HCT116 (cell line): ENCODE results near the gene SVEP1. TPM values are rescaled to one million over a fixed set of nuclear protein-coding genes. Genes with fewer than 3 reads are reported as not detected.

ENCODE experiments used
- ATAC-seq: fragments of 200-7000 bp; cut with Tn5 transposase; 2 replicates; pipeline ENCODE4 v1.9.1; 2020; ENCODE audit warnings: mild to moderate bottlenecking, moderate library complexity
- BruUV-seq: library from RNA; stranded (reverse); fragments of 400-500 nt; replicated peaks from 2 replicates; lab custom pipeline; 2021; lab: Mats Ljungman, UMichigan
- CTCF ChIA-PET: fragments of 300-600 bp; sonication (Branson Sonifier 250); formaldehyde crosslinking; loops from one replicate; lab custom pipeline; 2021; ENCODE audit warnings: antibody characterized with exemption; lab: Charles Lee
- POLR2A ChIA-PET: fragments of 300-600, 350-600 bp; sonication (Branson Sonifier 250); formaldehyde crosslinking; loops from one replicate; lab custom pipeline; 2021; ENCODE audit warnings: antibody characterized with exemption; lab: Charles Lee
- RAD21 ChIA-PET, 2 experiments: fragments of 300-600 bp; sonication (Branson Sonifier 250); formaldehyde crosslinking; loops; one replicate each; lab custom pipeline; 2023; ENCODE audit warnings: low total read pairs in 2 of 2; ENCODE audit not compliant: uncharacterized antibody in 2 of 2, unreplicated experiment in 2 of 2, low non-redundant PET in 1 of 2; lab: Charles Lee
- DNase-seq: peaks from one replicate; pipeline ENCODE4 v3.0.0-alpha.2; 2010; ENCODE audit warnings: low read depth, low spot score
- H2AFZ ChIP-seq: fragments of 200-600 bp; shearing (Covaris generic), sonication (generic); 2 replicates; pipeline ENCODE4 v1.6.1; 2017; ENCODE audit warnings: low read depth, mixed run types, mixed read lengths, antibody characterized with exemption, low read length; ENCODE audit not compliant: poor library complexity, severe bottlenecking
- H3K27ac ChIP-seq: 2 replicates; pipeline ENCODE4 v1.5.1; 2012; ENCODE audit warnings: low read depth, low read length
- H3K27me3 ChIP-seq: fragments of 200-600 bp; sonication (generic); 2 replicates; pipeline ENCODE4 v1.6.1; 2016; ENCODE audit warnings: mixed run types, low read length, mixed read lengths; ENCODE audit not compliant: insufficient read depth
- H3K36me3 ChIP-seq, 2 experiments: fragments of 200-500 bp in 1 of 2; fragments of 200-600 bp in 1 of 2; sonication (Bioruptor generic) in 1 of 2; sonication (generic) in 1 of 2; 2 replicates each; pipeline versions ENCODE4 v1.5.1 to v1.6.1; 2014 to 2016; ENCODE audit warnings: low read length in 2 of 2, inconsistent platforms in 1 of 2, mixed read lengths in 1 of 2, mixed run types in 1 of 2; ENCODE audit not compliant: insufficient read depth in 2 of 2, control insufficient read depth in 1 of 2
- H3K4me1 ChIP-seq, 2 experiments: fragments of 200-600 bp in 1 of 2; sonication (generic) in 1 of 2; 2 replicates each; pipeline versions ENCODE4 v1.5.1 to v1.6.1; 2012 to 2017; ENCODE audit warnings: low read length in 2 of 2, inconsistent platforms in 1 of 2, mild to moderate bottlenecking in 1 of 2, mixed read lengths in 1 of 2, mixed run types in 1 of 2, moderate library complexity in 1 of 2; ENCODE audit not compliant: insufficient read depth in 2 of 2, control insufficient read depth in 1 of 2
- H3K4me2 ChIP-seq: fragments of 200-600 bp; sonication (generic); 2 replicates; pipeline ENCODE4 v1.6.1; 2017; ENCODE audit warnings: mixed run types, low read length, mixed read lengths
- H3K4me3 ChIP-seq, 2 experiments: fragments of 200-600 bp in 1 of 2; sonication (generic) in 1 of 2; replicated peaks in 1 of 2; 2 replicates each; pipeline ENCODE4 v1.5.1; 2011 to 2016; ENCODE audit warnings: low read length in 2 of 2, control low read depth in 1 of 2, low read depth in 1 of 2, mild to moderate bottlenecking in 1 of 2, mixed read lengths in 1 of 2, mixed run types in 1 of 2
- H3K79me2 ChIP-seq: fragments of 200-600 bp; sonication (generic); 2 replicates; pipeline ENCODE4 v1.6.1; 2017; ENCODE audit warnings: mild to moderate bottlenecking, mixed run types, low read length, moderate library complexity, mixed read lengths; ENCODE audit not compliant: insufficient read depth
- H3K9ac ChIP-seq: fragments of 200-600 bp; sonication (generic); 2 replicates; pipeline ENCODE4 v1.6.1; 2016; ENCODE audit warnings: low read length, mixed read lengths
- H3K9me2 ChIP-seq: fragments of 200-600 bp; sonication (generic), shearing (Covaris generic); 2 replicates; pipeline ENCODE4 v1.6.1; 2017; ENCODE audit warnings: mixed run types, mild to moderate bottlenecking, moderate library complexity; ENCODE audit not compliant: insufficient read depth
- H3K9me3 ChIP-seq, 2 experiments: fragments of 200-500 bp in 1 of 2; fragments of 200-600 bp in 1 of 2; sonication (Bioruptor generic) in 1 of 2; sonication (generic) in 1 of 2; 2 replicates each; pipeline ENCODE4 v1.6.1; 2014 to 2017; ENCODE audit warnings: low read length in 2 of 2, mixed read lengths in 2 of 2, inconsistent platforms in 1 of 2, low read depth in 1 of 2, mild to moderate bottlenecking in 1 of 2, mixed run types in 1 of 2, moderate library complexity in 1 of 2; ENCODE audit not compliant: control insufficient read depth in 1 of 2, insufficient read depth in 1 of 2
- H4K20me1 ChIP-seq: fragments of 200-600 bp; sonication (generic), shearing (Covaris generic); 2 replicates; pipeline ENCODE4 v1.6.1; 2017; ENCODE audit warnings: mixed run types, mild to moderate bottlenecking, moderate library complexity; ENCODE audit not compliant: insufficient read depth
- CBX3 ChIP-seq: IDR thresholded peaks from 2 replicates; pipeline ENCODE4 v1.6.1; 2012; ENCODE audit warnings: low read depth
- CEBPB ChIP-seq: IDR thresholded peaks from 2 replicates; pipeline ENCODE4 v1.6.1; 2012; ENCODE audit warnings: low read depth
- CTCF ChIP-seq, 3 experiments: fragments of 200-600 bp in 1 of 3; sonication (generic) in 1 of 3; IDR thresholded peaks in 2 of 3; conservative IDR thresholded peaks in 1 of 3; 2 replicates each; pipeline ENCODE4 v1.5.1; 2012 to 2017; ENCODE audit warnings: low read depth in 2 of 3, low read length in 2 of 3, antibody characterized with exemption in 1 of 3, borderline replicate concordance in 1 of 3, control low read depth in 1 of 3, mild to moderate bottlenecking in 1 of 3, mixed read lengths in 1 of 3, mixed run types in 1 of 3, moderate library complexity in 1 of 3; ENCODE audit not compliant: insufficient read depth in 1 of 3
- EGR1 ChIP-seq: IDR thresholded peaks from 2 replicates; pipeline ENCODE4 v1.6.1; 2012; ENCODE audit warnings: low read depth
- EZH2 ChIP-seq: fragments of 200-600 bp; sonication (generic); IDR thresholded peaks from 2 replicates; pipeline ENCODE4 v1.6.1; 2017; ENCODE audit warnings: antibody characterized with exemption, mixed run types
- FOSL1 ChIP-seq: IDR thresholded peaks from 2 replicates; pipeline ENCODE4 v1.6.1; 2012; ENCODE audit warnings: low read depth
- MAX ChIP-seq: IDR thresholded peaks from 2 replicates; pipeline ENCODE4 v1.6.1; 2012
- POLR2A ChIP-seq: IDR thresholded peaks from 2 replicates; pipeline ENCODE4 v1.7.0; 2011; ENCODE audit warnings: borderline replicate concordance; ENCODE audit not compliant: insufficient read depth, insufficient read length; ENCODE audit errors: extremely low read depth
- POLR2AphosphoS5 ChIP-seq: IDR thresholded peaks from 2 replicates; pipeline ENCODE4 v1.6.1; 2011; ENCODE audit warnings: mild to moderate bottlenecking, low read depth, low read length, moderate library complexity
- REST ChIP-seq: IDR thresholded peaks from 2 replicates; pipeline ENCODE4 v1.6.1; 2012; ENCODE audit warnings: low read depth
- SP1 ChIP-seq: IDR thresholded peaks from 2 replicates; pipeline ENCODE4 v1.6.1; 2012; ENCODE audit warnings: low read depth
- TCF7L2 ChIP-seq: IDR thresholded peaks from 2 replicates; pipeline ENCODE4 v1.7.0; 2011; ENCODE audit warnings: borderline replicate concordance, inconsistent platforms; ENCODE audit not compliant: insufficient read depth, insufficient read length; ENCODE audit errors: extremely low read depth
- ZBTB33 ChIP-seq: IDR thresholded peaks from 2 replicates; pipeline ENCODE4 v1.6.1; 2011; ENCODE audit warnings: mild to moderate bottlenecking, low read length, moderate library complexity; ENCODE audit not compliant: insufficient replicate concordance; ENCODE audit errors: extremely low read depth
- ZNF274 ChIP-seq: fragments of 200-500 bp; sonication (Bioruptor generic); IDR thresholded peaks from 2 replicates; pipeline ENCODE4 v1.6.1; 2014; ENCODE audit warnings: mild to moderate bottlenecking, low read depth, low read length, inconsistent platforms
- intact Hi-C: fragments of 100-400 bp; cut with micrococcal nuclease; formaldehyde crosslinking; loops from 2 replicates; pipeline ENCODE4 v1.10.0; 2022
- total RNA-seq: library from RNA; stranded (reverse); gene quantifications from one replicate; pipeline ENCODE4 v1.2.1, GENCODE V29; 2021; ENCODE audit not compliant: unreplicated experiment

The SVEP1 gene
- total RNA-seq, 1 experiment from 2014 or later = 0.15 TPM

GRCh38 chr9:110447476-110447875 lies 132.1 kb downstream of the SVEP1 start:
- H4K20me1 ChIP-seq = no peaks in the 10 kb centered on the region
- ChIA-PET RAD21 (no interaction called here), POLR2A (no interaction called here), CTCF (no interaction called here)
- H3K9me3 ChIP-seq = no peaks in the 10 kb centered on the region
- intact Hi-C loops = no loop called here
- DNase-seq (no peak), ATAC-seq (no peak)
- H3K36me3 ChIP-seq = no peaks in the 10 kb centered on the region
- no peak overlapping the region for H3K27ac ChIP-seq
- TF ChIP-seq REST = no peak
- no peak for TF ChIP-seq TCF7L2
- TF ChIP-seq CEBPB = no peak
- TF ChIP-seq MAX = no peak
- no peak for TF ChIP-seq SP1
- no peak for TF ChIP-seq POLR2AphosphoS5
- 0 out of 4 replicates have a peak, but pooled peaks cover 0 to 2% of the 10 kb centered on the region in 2 experiments for H3K4me1 ChIP-seq
- H3K4me3 ChIP-seq = no peak overlapping the region
- no TSS peak for BruUV-seq
- no peaks in the 10 kb centered on the region for H3K27me3 ChIP-seq
- H3K4me2 ChIP-seq = no peak overlapping the region
- H3K79me2 ChIP-seq = no peaks in the 10 kb centered on the region
- no peaks in the 10 kb centered on the region for H3K9me2 ChIP-seq
- H3K9ac ChIP-seq = no peak overlapping the region
- no peak overlapping the region for H2AFZ ChIP-seq

GRCh38 chr9:110446171-110446570 lies 133.4 kb downstream of the SVEP1 start:
- intact Hi-C loops = no loop called here
- Histone ChIP-seq H3K27ac (no peak overlapping the region), H4K20me1 (no peaks in the 10 kb centered on the region), H3K36me3 (no peaks in the 10 kb centered on the region), H3K4me1 (0 out of 4 replicates have a peak, but pooled peaks cover 0 to 2% of the 10 kb centered on the region in 2 experiments), H3K79me2 (no peaks in the 10 kb centered on the region), H3K27me3 (no peaks in the 10 kb centered on the region), H3K9ac (no peak overlapping the region), H2AFZ (no peak overlapping the region), H3K9me2 (no peaks in the 10 kb centered on the region), H3K9me3 (no peaks in the 10 kb centered on the region), H3K4me2 (no peak overlapping the region), H3K4me3 (no peak overlapping the region)
- ATAC-seq (no peak), DNase-seq (no peak)
- ChIA-PET RAD21 (no interaction called here), POLR2A (no interaction called here), CTCF (no interaction called here)
- TF ChIP-seq ZNF274 = no peak
- no peak for TF ChIP-seq EZH2
- no peak for TF ChIP-seq CTCF (IDR thresholded peaks at IDR 0.05 in 2 of 3, conservative IDR thresholded peaks at IDR 0.05 in 1 of 3; ENCODE audit: borderline replicate concordance in 1 of 3, insufficient read depth in 1 of 3, low read depth in 2 of 3, low read length in 2 of 3)
- no peak for TF ChIP-seq CBX3
- TF ChIP-seq FOSL1 = no peak
- no peak for TF ChIP-seq ZBTB33
- TF ChIP-seq EGR1 = no peak
- TF ChIP-seq POLR2A = no peak
- BruUV-seq = no TSS peak
